MM.1S (cell line): ENCODE results near the gene CFAP141.

ENCODE experiments used
- DNase-seq: peaks from one replicate; pipeline ENCODE4 v3.0.0-alpha.2; 2015
- H2AFZ ChIP-seq: fragments of 300-600 bp; sonication (generic); 2 replicates; pipeline ENCODE4 v1.6.0; 2016; ENCODE audit warnings: antibody characterized with exemption, low read length
- H3F3A ChIP-seq: fragments of 300-600 bp; sonication (generic); 2 replicates; pipeline ENCODE4 v1.6.1; 2016; ENCODE audit warnings: mild to moderate bottlenecking, antibody characterized with exemption, low read length, moderate library complexity, mixed read lengths; ENCODE audit not compliant: insufficient read depth
- H3K27ac ChIP-seq: fragments of 300-600 bp; sonication (generic); 2 replicates; pipeline ENCODE4 v1.5.1; 2016; ENCODE audit warnings: mild to moderate bottlenecking, low read length
- H3K27me3 ChIP-seq: fragments of 300-600 bp; sonication (generic); replicated peaks from 2 replicates; pipeline ENCODE4 v1.6.0; 2016; ENCODE audit warnings: low read length; ENCODE audit not compliant: insufficient read depth
- H3K36me3 ChIP-seq: fragments of 300-600 bp; sonication (generic); replicated peaks from 2 replicates; pipeline ENCODE4 v1.6.1; 2016; ENCODE audit warnings: mild to moderate bottlenecking, low read length, mixed read lengths; ENCODE audit not compliant: insufficient read depth
- H3K4me1 ChIP-seq: fragments of 300-600 bp; sonication (generic); 2 replicates; pipeline ENCODE4 v1.6.1; 2016; ENCODE audit warnings: low read length, mixed read lengths
- H3K4me2 ChIP-seq: fragments of 300-600 bp; sonication (generic); 2 replicates; pipeline ENCODE4 v1.6.0; 2016; ENCODE audit warnings: low read depth, low read length
- H3K4me3 ChIP-seq: fragments of 300-600 bp; sonication (generic); 2 replicates; pipeline ENCODE4 v1.5.1; 2016; ENCODE audit warnings: low read length, mixed read lengths
- H3K79me2 ChIP-seq: fragments of 300-600 bp; sonication (generic); 2 replicates; pipeline ENCODE4 v1.6.1; 2016; ENCODE audit warnings: mixed run types, low read length, mixed read lengths
- H3K9ac ChIP-seq: fragments of 300-600 bp; sonication (generic); 2 replicates; pipeline ENCODE4 v1.6.1; 2016; ENCODE audit warnings: low read length, mixed read lengths
- H3K9me2 ChIP-seq: fragments of 300-600 bp; sonication (generic); replicated peaks from 2 replicates; pipeline ENCODE4 v1.6.1; 2016; ENCODE audit warnings: mild to moderate bottlenecking, low read length, mixed read lengths; ENCODE audit not compliant: insufficient read depth
- H3K9me3 ChIP-seq: fragments of 300-600 bp; sonication (generic); replicated peaks from 2 replicates; pipeline ENCODE4 v1.6.1; 2016; ENCODE audit warnings: mild to moderate bottlenecking, low read length, mixed read lengths; ENCODE audit not compliant: insufficient read depth
- H4K20me1 ChIP-seq: fragments of 300-600 bp; sonication (generic); 2 replicates; pipeline ENCODE4 v1.6.1; 2016; ENCODE audit warnings: mild to moderate bottlenecking, low read length, moderate library complexity, mixed read lengths; ENCODE audit not compliant: insufficient read depth
- CTCF ChIP-seq: fragments of 300-600 bp; sonication (generic); IDR thresholded peaks from 2 replicates; pipeline ENCODE4 v1.5.1; 2016; ENCODE audit warnings: antibody characterized with exemption, low read length, mixed read lengths
- EZH2 ChIP-seq: fragments of 300-600 bp; sonication (generic); optimal IDR thresholded peaks from 2 replicates; pipeline ENCODE3; 2017; ENCODE audit warnings: low read depth, mild to moderate bottlenecking, antibody characterized with exemption, low read length, mixed read lengths
- EZH2phosphoT487 ChIP-seq: fragments of 300-600 bp; sonication (generic); IDR thresholded peaks from 2 replicates; pipeline ENCODE4 v1.6.1; 2018; ENCODE audit warnings: antibody characterized with exemption, low read length

CFAP141 gene

GRCh38 chr1:154155251-154155650 is 50.9 kb downstream of the CFAP141 start:
- Histone ChIP-seq H3K27me3 (no peaks in the 10 kb centered on the region), H3K4me2 (no peak overlapping the region), H3K9me3 (no peaks in the 10 kb centered on the region), H4K20me1 (peaks cover 13% of the 10 kb centered on the region), H3F3A (peaks cover 22% of the 10 kb centered on the region), H2AFZ (no peak overlapping the region), H3K9ac (no peak overlapping the region), H3K27ac (no peak overlapping the region), H3K4me1 (peaks cover 18% of the 10 kb centered on the region), H3K79me2 (peaks cover 25% of the 10 kb centered on the region), H3K36me3 (peaks cover 6% of the 10 kb centered on the region; the same call in 1 of the 2 replicates), H3K9me2 (no peaks in the 10 kb centered on the region), H3K4me3 (no peak overlapping the region)
- no peak for DNase-seq
- TF ChIP-seq EZH2phosphoT487 (no peak), EZH2 (no peak)

GRCh38 chr1:154154534-154155191 is 51.5 kb downstream of the CFAP141 start, which contains the start of gene NUP210L:
TSS of gene NUP210L (minus strand) at chr1:154155073.
- H3K27me3 ChIP-seq: no peaks in the 10 kb centered on the region
- no peak within 1 kb of the TSS for H2AFZ ChIP-seq
- TF ChIP-seq EZH2 (no peak), EZH2phosphoT487 (no peak), CTCF (no peak)
- H3K36me3 ChIP-seq: peaks cover 4% of the 10 kb centered on the region; the same call in 1 of the 2 replicates
- peaks cover 19% of the 10 kb centered on the region for H3K79me2 ChIP-seq
- no peak within 1 kb of the TSS for H3K4me2 ChIP-seq
- no peaks in the 10 kb centered on the region for H3K9me3 ChIP-seq
- peaks cover 16% of the 10 kb centered on the region for H3K4me1 ChIP-seq
- no peaks in the 10 kb centered on the region for H3K9me2 ChIP-seq
- peaks cover 13% of the 10 kb centered on the region for H4K20me1 ChIP-seq
- H3F3A ChIP-seq: peaks cover 22% of the 10 kb centered on the region
- H3K4me3 ChIP-seq: no peak within 1 kb of the TSS
- no peak within 1 kb of the TSS for H3K27ac ChIP-seq
- no peak for DNase-seq
- H3K9ac ChIP-seq: no peak within 1 kb of the TSS

- Histone ChIP-seq H3K79me2 (peaks cover 13% of the 10 kb centered on the region), H3K9me3 (no peaks in the 10 kb centered on the region), H3F3A (peaks cover 17% of the 10 kb centered on the region), H3K9ac (no peak overlapping the region), H3K4me3 (no peak overlapping the region), H2AFZ (no peak overlapping the region), H3K9me2 (no peaks in the 10 kb centered on the region), H3K27ac (no peak overlapping the region), H4K20me1 (peaks cover 12% of the 10 kb centered on the region), H3K4me2 (no peak overlapping the region), H3K27me3 (no peaks in the 10 kb centered on the region), H3K4me1 (peaks cover 10% of the 10 kb centered on the region), H3K36me3 (peaks cover 4% of the 10 kb centered on the region; the same call in 1 of the 2 replicates)
- no peak for DNase-seq
- TF ChIP-seq CTCF: no peak
- no peak for TF ChIP-seq EZH2phosphoT487
- TF ChIP-seq EZH2: no peak
Observed at GRCh38 chr1:154154053-154154452, 52.1 kb downstream of the CFAP141 start.

GRCh38 chr1:154151311-154151710 is 54.8 kb downstream of the CFAP141 start:
- no peak overlapping the region for H3K4me2 ChIP-seq
- peaks cover 4% of the 10 kb centered on the region; the same call in 1 of the 2 replicates for H3F3A ChIP-seq
- no peaks in the 10 kb centered on the region for H3K4me1 ChIP-seq
- H2AFZ ChIP-seq: no peak overlapping the region
- H4K20me1 ChIP-seq: no peaks in the 10 kb centered on the region
- no peaks in the 10 kb centered on the region for H3K9me3 ChIP-seq
- no peak overlapping the region for H3K27ac ChIP-seq
- 0 out of 2 replicates have a peak overlapping the region, but pooled peaks have one; percentile 3 for H3K9ac ChIP-seq
- H3K4me3 ChIP-seq: no peak overlapping the region
- no peaks in the 10 kb centered on the region for H3K27me3 ChIP-seq
- H3K36me3 ChIP-seq: no peaks in the 10 kb centered on the region; the same call in 1 of the 2 replicates
- no peaks in the 10 kb centered on the region for H3K9me2 ChIP-seq
- no peaks in the 10 kb centered on the region for H3K79me2 ChIP-seq
- TF ChIP-seq EZH2phosphoT487 (no peak), CTCF (no peak), EZH2 (no peak)
- DNase-seq: no peak
